GM19351 (cell line): ENCODE results near the gene MFSD6L.

Experiments
- ATAC-seq: cut with Tn5 transposase; IDR thresholded peaks from one replicate; pipeline ENCODE4 v1.9.1; 2021; ENCODE audit warnings: mild to moderate bottlenecking, moderate library complexity; ENCODE audit not compliant: unreplicated experiment

Gene MFSD6L

DNA sequence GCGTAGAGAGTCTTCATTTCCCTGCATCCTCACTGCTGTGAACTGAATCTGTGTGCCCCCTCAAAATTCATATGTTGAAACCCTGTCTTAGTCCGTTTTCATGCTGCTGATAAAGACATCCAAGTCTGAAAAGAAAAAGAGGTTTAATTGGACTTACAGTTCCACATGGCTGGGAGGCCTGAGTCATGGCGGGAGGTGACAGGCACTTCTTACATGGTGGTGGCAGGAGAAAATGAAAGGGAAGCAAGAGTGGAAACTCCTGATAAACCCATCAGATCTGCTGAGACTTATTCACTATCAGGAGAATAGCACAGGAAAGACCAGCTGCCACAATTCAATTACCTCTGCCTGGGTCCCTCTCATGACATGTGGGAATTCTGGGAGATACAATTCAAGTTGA is 51.4 kb downstream of the MFSD6L start:
- ATAC-seq, result no peak
